NCI-H1092 (cell line): ENCODE data around the gene SLAMF8.
A peak's percentile ranks its signal among the peaks of the same experiment; 100 is the strongest.

Experiments used
- DNase-seq: peaks from one replicate; lab custom pipeline; 2025; lab: John Stamatoyannopoulos, UW

Gene SLAMF8

GRCh38 chr1:159847231-159847630 is 20.6 kb downstream of the SLAMF8 start:
- no peak for DNase-seq

- DNase-seq: no peak
Measured at GRCh38 chr1:159848326-159848725, 21.7 kb downstream of the SLAMF8 start.

DNA sequence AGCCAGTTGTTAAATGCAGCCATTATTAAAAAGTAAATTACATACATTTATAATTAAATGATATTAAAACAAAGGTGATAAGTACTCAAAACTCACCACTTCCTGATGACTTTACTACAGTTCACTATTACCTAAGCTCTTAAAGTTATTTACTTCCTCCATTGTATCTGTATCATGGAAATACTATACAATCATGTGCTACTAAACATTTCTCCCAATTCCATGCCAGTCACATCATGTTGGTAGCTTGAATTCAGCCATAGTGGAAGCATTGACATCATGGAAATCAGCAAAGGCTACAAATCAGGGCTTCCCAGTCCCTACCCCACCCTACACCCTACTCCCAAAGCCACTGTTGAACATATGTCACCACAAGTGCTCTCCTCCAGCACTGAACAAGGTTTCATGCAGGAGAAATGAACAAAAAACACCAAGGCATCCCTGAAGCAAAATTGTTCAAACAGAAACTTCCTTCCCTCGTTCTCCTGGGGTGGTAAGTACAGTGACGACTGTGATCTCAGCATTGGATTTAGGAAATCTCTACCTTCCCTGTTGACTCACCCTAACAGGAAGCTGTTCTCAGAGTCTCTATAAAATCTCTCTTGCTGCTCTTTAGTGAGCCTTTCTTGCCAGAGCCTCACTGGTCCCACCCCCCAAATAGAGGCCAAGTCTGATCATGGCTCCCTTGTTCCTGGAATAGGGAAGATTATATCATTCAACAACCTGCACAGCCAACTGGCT is 23.1 kb downstream of the SLAMF8 start:
- no peak for DNase-seq

DNA sequence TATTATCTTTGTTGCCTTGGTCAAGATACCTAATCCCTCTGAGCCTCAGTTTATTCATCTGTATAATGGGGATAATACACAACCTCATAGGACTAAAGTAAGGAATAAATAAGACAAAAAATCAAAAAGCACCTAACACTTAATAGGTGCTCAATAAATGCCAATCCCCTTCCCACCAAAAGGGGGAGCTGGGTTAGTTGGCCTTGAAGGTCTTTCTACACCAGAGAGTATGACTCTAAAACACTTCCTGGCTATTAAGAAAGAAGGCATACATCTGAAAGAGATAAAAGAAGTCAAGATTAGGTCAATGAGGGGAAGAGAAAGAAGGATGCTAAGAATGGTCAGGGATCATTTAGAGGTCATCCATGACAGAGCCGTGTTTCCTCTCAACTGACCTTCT is 24.7 kb downstream of the SLAMF8 start:
- DNase-seq: no peak

GRCh38 chr1:159853417-159854115 is 26.9 kb downstream of the SLAMF8 start:
- no peak for DNase-seq

DNA sequence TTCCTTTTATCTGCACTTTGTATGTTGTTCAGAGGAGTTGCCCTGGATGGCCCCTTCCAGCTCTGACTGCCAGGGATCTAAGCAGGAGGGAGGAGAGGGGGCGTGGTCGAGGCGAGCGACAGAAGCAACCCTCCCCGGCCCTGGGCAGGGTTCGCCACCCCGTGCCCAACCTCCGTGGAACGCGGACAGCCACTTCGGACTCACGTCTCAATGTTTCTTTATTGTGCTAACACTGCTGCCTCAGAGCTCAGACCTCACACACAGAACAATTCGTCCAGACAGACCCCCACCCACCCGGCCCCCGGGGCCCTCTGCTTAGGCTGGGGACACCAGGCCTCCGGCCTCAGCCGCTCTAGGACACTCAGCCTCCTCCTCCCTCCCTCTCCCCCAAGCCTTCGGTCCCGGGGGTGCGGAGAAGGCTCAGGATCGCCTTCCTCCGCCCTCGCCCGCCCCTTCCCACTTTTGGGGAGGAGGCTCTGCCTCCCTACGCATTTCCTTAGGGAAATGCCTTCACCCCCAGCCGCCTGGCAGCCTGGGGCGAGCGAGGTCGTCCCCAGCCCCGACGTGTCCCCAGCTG is 27.5 kb downstream of the SLAMF8 start:
- no peak for DNase-seq

DNA sequence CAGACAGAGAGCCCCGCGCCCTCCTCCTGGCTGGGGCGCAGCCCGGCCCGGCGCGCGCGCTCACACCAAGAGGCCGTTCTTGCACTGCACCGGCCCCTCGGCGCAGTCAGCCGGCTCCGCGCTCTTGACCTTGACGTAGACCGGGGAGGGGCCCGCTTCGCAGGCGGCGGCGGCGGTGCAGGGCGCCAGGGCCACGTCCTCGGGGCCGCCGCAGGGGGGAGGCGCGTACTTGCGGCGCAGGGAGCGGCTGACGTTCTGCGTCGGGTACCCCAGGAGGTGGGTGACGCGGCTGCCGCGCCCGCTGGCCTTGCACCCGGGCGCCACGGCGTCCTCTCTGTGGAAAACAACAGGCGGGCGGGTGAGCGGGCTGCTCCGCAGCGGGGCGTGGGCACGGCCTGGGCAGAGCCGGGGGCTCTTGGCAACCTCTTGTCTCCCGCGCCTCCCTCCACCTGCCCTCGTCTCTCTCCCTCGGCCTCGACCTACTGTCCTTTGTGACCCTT is 28.1 kb downstream of the SLAMF8 start:
- DNase-seq: peak; percentile 61

DNA sequence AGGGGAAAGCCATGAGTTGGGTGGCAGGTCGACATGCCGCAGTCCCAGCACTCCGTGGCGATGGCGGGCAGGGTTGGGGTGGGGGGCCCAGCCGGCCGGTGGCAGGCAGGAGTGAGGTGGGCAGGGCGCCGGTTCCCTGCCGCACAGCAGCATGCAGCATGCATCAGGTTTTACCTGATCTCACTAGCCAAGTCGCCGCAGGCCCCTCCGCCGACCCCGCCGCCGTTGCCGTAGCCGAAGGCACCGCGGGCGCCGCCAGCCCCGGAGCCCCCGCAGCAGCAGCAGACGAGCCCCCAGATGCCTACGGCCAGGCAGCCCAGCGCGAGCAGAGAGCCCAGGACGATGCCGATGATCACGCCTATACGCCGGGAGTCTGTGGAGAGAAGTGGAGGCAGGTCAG is 29.0 kb downstream of the SLAMF8 start:
- DNase-seq: no peak

DNA sequence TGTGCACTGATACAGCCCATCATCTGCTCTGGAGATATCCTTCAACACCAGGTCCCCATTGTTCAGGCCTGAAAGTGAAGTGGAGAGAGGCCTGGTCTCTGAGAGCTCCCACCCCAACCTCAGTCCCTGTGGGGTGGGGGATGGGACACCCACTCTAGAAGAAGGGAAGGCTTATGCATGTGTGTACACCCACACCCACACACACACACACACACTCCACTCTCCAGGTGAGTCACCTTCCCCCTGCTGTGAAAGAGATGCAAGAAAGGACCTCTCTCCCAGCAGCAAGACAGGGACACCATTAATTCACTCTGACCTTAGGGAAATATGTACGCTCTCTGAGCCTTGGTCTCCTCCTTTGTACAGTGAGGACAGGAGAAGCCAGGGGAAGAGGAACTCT is 29.9 kb downstream of the SLAMF8 start:
- DNase-seq: no peak

DNA sequence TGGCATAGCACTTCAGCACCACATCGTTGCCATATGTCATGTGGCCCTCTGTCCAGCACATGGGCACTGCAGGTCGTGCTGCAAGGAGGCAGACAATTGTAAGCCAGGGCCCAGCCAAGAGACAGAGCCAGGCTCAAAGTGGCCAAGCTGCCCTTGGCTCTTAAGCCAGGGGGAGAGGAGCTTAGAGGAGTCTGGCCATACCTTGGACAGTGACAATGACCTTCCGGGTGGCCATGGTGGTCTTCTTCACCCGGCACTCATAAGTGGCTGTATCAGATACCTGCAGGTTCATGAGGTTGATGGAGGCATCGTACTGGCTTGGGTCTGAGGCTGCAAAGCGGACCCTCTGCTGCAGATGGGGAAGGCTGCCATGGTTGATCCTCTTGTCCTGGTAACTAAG is 31.2 kb downstream of the SLAMF8 start:
- no peak for DNase-seq

- no peak for DNase-seq
Measured at GRCh38 chr1:159859767-159860322, 33.2 kb downstream of the SLAMF8 start.

DNA sequence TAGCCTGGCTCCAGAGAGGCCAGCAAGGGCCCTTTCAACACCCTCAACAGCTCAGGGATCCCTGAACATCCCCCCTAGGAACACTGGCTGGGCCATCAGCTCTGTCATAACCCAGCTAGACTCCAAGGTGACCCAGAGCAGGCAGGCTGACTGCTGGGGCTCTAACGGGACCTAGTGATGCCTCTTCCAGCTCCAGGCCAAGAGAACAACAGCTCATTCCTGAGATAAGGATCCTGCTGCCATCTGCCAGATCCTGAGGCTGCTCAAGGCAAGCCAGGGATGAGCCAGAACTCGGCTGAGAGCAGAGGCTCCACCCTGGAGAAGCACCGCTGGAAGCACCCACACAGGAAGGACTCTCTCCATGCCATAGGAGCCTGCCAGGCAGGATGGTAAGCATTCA is 33.8 kb downstream of the SLAMF8 start:
- DNase-seq: no peak

- DNase-seq: no peak
Measured at GRCh38 chr1:159861218-159861617, 34.5 kb downstream of the SLAMF8 start.

- DNase-seq: no peak
Measured at GRCh38 chr1:159862031-159862430, 35.4 kb downstream of the SLAMF8 start.

DNA sequence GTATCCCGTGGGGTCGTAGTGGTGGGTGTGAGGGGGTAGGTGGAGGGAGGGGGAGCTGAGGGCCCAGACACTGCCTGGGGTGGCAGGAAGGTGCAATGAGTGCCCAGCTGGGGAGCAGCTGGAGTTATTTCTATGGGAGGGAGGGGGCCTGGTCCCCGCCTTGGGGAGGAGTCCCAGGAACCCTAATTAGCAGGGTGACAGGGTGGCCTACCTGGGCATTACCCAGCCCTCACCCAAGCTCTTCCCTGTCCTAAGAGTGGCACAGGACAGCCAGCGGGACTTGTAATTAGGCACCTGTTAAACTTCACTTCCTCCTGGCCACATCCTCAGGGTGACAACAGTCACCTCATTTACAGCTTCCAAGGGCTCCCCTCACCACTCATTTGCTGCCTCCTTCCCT is 35.9 kb downstream of the SLAMF8 start, which contains the start of gene VSIG8:
Gene VSIG8, minus strand, starts transcription at position 101 of the 400 bp plus-strand sequence. CDS start 136 bp downstream, outside the sequence.
- DNase-seq: no peak

DNA sequence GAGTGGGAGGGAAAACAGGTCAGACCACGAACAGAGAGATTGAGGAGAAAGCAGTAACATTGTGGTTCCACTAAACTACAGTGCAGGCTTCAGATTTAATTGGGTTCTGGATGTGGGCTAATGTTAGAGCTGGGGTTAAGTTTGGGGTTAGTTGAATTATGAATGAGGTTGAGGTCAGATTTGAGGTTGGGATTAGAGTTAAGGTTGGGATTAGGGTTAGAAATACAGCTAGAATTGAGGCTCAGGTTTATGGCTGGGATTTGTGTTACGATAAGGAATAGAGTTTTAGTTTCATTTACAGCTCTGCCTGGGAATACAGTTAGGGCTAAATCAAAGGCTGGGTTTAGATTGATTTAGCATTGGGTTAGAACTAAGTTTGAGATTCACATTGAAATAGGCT is 37.6 kb downstream of the SLAMF8 start:
- DNase-seq: no peak

- no peak for DNase-seq
Measured at GRCh38 chr1:159866066-159866465, 39.4 kb downstream of the SLAMF8 start.

- DNase-seq: no peak
Measured at GRCh38 chr1:159866905-159867663, 40.4 kb downstream of the SLAMF8 start.

GRCh38 chr1:159867664-159868026 is 41.0 kb downstream of the SLAMF8 start:
- DNase-seq: peak; percentile 76

- no peak for DNase-seq
Measured at GRCh38 chr1:159868766-159869165, 42.1 kb downstream of the SLAMF8 start.

GRCh38 chr1:159869173-159869572 is 42.5 kb downstream of the SLAMF8 start:
- DNase-seq: no peak

GRCh38 chr1:159869607-159870006 is 42.9 kb downstream of the SLAMF8 start:
- no peak for DNase-seq
